Activated naive CD4-positive, alpha-beta T cell treated with anti-CD3 and anti-CD28 coated beads for 36 hours (primary cell): ENCODE measurements around the gene FLVCR1. TPM values are rescaled to one million over a fixed set of nuclear protein-coding genes. Genes with fewer than 3 reads are reported as not detected.

Experiments
- CTCF ChIA-PET: fragments of 350-600 bp; sonication (Branson Sonifier 250); formaldehyde crosslinking; loops from one replicate; lab custom pipeline; 2021; ENCODE audit warnings: antibody characterized with exemption; lab: Charles Lee
- DNase-seq: peaks from one replicate; pipeline ENCODE4 v3.0.0-alpha.2; 2020
- H3K27ac Mint-ChIP-seq: one replicate; pipeline ENCODE4 v1.8.0; 2021; ENCODE audit warnings: mild to moderate bottlenecking, mixed read lengths
- H3K27me3 Mint-ChIP-seq: one replicate; pipeline ENCODE4 v1.8.0; 2021; ENCODE audit warnings: low read depth, mixed read lengths
- H3K36me3 Mint-ChIP-seq: one replicate; pipeline ENCODE4 v1.8.0; 2021; ENCODE audit warnings: low read depth, mixed read lengths
- H3K4me1 Mint-ChIP-seq: one replicate; pipeline ENCODE4 v1.8.0; 2021; ENCODE audit warnings: low read depth, mixed read lengths
- H3K4me3 Mint-ChIP-seq: one replicate; pipeline ENCODE4 v1.8.0; 2021; ENCODE audit warnings: mild to moderate bottlenecking, moderate library complexity, mixed read lengths
- H3K9me3 Mint-ChIP-seq: one replicate; pipeline ENCODE4 v1.8.0; 2021; ENCODE audit warnings: mixed read lengths
- intact Hi-C: fragments of 100-400 bp; cut with micrococcal nuclease; formaldehyde crosslinking; loops from one replicate; pipeline ENCODE4 v1.15.1; 2023
- total RNA-seq, 2 experiments: library from RNA; stranded (reverse); gene quantifications; one replicate each; pipeline ENCODE4 v1.2.3, GENCODE V29; 2021

The FLVCR1 gene
- total RNA-seq, 2 experiments from 2014 or later, result 6.0 to 7.3 TPM

DNA sequence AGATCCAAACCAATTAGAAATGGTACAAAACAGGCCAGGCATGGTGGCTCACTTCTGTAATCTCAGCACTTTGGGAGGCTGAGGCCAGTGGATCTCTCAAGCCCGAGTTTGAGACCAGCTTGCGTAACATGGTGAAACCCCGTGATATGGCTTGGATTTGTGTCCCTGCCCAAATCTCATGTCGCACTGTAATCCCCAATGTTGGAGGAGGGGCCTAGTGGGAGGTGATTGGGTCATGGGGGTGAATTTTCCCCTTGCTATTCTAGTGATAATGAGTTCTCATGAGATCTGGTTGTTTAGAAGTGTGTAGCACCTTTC lies 85.3 kb downstream of the FLVCR1 start:
- Mint-ChIP-seq H3K27me3 (peaks cover 1% of the 10 kb centered on the region), H3K4me3 (no peak overlapping the region), H3K27ac (no peak overlapping the region), H3K36me3 (peaks cover 1% of the 10 kb centered on the region), H3K4me1 (no peaks in the 10 kb centered on the region), H3K9me3 (no peaks in the 10 kb centered on the region)
- intact Hi-C loops, result no loop called here
- CTCF ChIA-PET, result interaction anchor here (0.6 kb wide), 1 partner anchor 465 kb away, joined by 3 read pairs; no protein-coding TSS in a partner anchor
- DNase-seq, result no peak

DNA sequence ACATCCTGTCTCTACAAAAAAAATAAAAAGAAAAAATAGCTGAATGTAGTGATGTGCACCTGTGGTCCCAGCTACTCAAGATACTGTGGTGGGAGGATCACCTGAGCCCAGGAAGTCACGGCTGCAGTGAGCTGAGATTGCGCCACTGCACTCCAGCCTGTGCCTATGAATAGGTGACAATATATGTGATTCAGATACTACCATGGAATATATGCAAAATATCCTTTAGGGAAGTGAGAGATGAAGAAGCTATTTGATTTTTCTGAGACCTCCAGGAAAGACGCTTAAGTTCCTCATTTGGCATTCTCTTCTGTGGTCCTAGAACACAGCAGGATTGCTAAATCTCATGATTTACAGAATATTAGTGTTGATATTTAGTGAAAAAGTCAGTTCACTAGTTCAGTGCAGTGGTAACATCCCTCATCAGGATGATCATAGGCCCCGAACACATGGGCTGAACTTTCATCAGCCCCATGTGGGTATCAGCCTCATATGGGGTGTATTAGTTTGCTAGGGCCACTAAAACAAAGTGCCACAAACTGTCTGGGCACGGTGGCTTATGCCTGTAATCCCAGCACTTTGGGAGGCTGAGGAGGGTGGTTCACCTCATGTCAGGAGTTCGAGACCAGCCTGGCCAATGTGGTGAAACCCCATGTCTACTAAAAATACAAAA lies 86.3 kb downstream of the FLVCR1 start:
- no peak for DNase-seq
- Mint-ChIP-seq H3K4me1 (no peaks in the 10 kb centered on the region), H3K27me3 (peaks cover 10% of the 10 kb centered on the region), H3K4me3 (no peak overlapping the region), H3K9me3 (no peaks in the 10 kb centered on the region), H3K27ac (no peak overlapping the region), H3K36me3 (peaks cover 1% of the 10 kb centered on the region)
- CTCF ChIA-PET, result no interaction called here
- intact Hi-C loops, result no loop called here

DNA sequence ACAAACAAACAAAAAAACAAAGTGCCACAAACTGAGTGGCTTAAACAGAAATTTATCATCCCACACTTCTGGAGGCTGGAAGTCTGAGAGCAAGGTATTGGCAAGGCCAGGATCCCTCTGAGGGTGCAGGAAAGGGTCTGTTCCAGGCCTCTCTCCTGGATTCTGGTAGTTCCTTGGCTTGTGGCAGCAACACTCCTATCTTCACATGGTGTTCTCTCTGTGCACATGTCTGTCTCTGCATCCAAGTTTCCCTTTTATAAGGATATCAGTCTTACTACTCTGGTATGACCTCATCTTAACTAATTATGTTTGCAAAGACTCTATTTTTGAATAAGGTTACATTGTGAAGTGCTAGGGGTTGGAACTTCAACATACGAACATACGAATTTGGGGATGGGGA lies 87.0 kb downstream of the FLVCR1 start:
- H3K27me3 Mint-ChIP-seq, result peaks cover 15% of the 10 kb centered on the region
- CTCF ChIA-PET, result no interaction called here
- H3K4me3 Mint-ChIP-seq, result no peak overlapping the region
- intact Hi-C loops, result no loop called here
- H3K36me3 Mint-ChIP-seq, result peaks cover 1% of the 10 kb centered on the region
- H3K9me3 Mint-ChIP-seq, result no peaks in the 10 kb centered on the region
- H3K27ac Mint-ChIP-seq, result no peak overlapping the region
- DNase-seq, result no peak
- peaks cover under 1% of the 10 kb centered on the region for H3K4me1 Mint-ChIP-seq

DNA sequence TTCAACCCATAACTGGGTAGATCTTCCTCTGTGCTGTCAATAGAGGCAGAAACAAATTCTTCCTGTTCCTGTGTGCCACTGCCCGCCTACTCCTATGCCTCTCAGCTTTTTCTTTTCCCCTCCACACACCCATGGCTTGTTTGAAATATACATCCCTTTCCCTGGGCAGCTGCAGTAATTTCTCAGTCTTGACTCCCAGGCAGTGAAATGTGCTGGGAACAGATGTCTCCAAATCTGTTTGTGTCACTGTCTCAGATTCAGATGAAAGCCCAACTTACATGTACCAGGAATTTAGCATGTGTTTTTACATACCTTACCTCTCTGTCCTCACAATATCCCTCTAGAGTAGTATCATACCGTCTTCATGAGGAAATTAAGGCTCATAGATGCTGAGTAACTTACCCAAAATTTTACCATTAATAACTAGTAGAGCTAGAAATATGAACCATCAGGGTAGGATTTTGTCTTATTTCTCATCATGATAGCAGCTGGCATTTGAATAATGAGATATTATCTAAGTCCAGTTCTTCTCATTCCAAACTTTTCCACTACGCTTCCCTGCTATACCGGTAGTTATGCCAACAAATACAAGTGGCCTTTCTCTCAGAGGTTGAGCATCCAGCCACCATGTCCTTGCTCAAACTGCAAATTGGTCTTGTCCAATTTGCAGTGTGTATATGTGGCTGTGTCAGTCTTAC lies 87.5 kb downstream of the FLVCR1 start:
- no peak for DNase-seq
- peaks cover 19% of the 10 kb centered on the region for H3K27me3 Mint-ChIP-seq
- H3K4me1 Mint-ChIP-seq, result peaks cover 2% of the 10 kb centered on the region
- H3K27ac Mint-ChIP-seq, result no peak overlapping the region
- no peak overlapping the region for H3K4me3 Mint-ChIP-seq
- CTCF ChIA-PET, result interaction anchor here (0.6 to 1.0 kb wide), 2 partner anchors 22 to 951 kb away, joined by 3 read pairs; no protein-coding TSS in a partner anchor
- no peaks in the 10 kb centered on the region for H3K36me3 Mint-ChIP-seq
- no peaks in the 10 kb centered on the region for H3K9me3 Mint-ChIP-seq
- intact Hi-C loops, result no loop called here

DNA sequence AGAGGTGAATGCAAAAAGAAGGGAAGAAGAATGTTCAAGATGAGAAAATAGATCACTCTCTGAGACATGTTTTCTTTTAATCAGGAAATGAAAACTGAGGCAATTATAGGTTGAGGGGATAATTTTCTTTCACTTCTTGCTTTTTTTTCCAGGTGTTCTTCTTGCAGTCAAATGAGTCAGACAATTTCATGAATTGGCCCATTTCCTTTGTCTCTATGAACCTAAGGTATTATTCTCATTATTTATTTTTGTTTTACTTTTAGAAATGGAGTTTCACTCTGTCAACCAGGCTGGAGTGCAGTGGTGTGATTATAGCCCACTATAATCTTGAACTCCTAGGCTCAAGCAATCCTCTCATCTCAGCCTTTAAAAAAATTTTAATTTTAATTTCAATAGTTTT lies 88.8 kb downstream of the FLVCR1 start:
- no peaks in the 10 kb centered on the region for H3K9me3 Mint-ChIP-seq
- H3K27me3 Mint-ChIP-seq, result peaks cover 25% of the 10 kb centered on the region
- peaks cover 5% of the 10 kb centered on the region for H3K4me1 Mint-ChIP-seq
- CTCF ChIA-PET, result interaction anchor here (0.7 kb wide), 1 partner anchor 75 kb away, joined by 3 read pairs; no protein-coding TSS in a partner anchor
- H3K4me3 Mint-ChIP-seq, result no peak overlapping the region
- H3K36me3 Mint-ChIP-seq, result no peaks in the 10 kb centered on the region
- no peak for DNase-seq
- intact Hi-C loops, result no loop called here
- no peak overlapping the region for H3K27ac Mint-ChIP-seq

Other genes with a start within 250 kb of the FLVCR1 start
- gene ATF3, start 249.5 kb upstream of the FLVCR1 start, total RNA-seq, result 10 to 100 TPM; 67.4 to 67.7 TPM
- 10 to 100 TPM; 26.7 to 27.1 TPM for gene BATF3, start 158.4 kb upstream of the FLVCR1 start, total RNA-seq
- 10 to 100 TPM; 21.2 to 23.7 TPM for gene NSL1, start 66.5 kb upstream of the FLVCR1 start, total RNA-seq
- 10 to 100 TPM; 14.9 to 16.9 TPM for gene TATDN3, start 66.4 kb upstream of the FLVCR1 start, total RNA-seq
- gene SPATA45, start 10.6 kb upstream of the FLVCR1 start, total RNA-seq, result not detected
- 1 to 10 TPM in 1 of 2 experiments, under 1 TPM in 1; 0.38 to 1.2 TPM for gene VASH2, start 92.3 kb downstream of the FLVCR1 start, total RNA-seq
- gene ANGEL2, start 157.6 kb downstream of the FLVCR1 start, total RNA-seq, result 10 to 100 TPM; 39.5 to 42.9 TPM
- 1 to 10 TPM; 5.4 to 6.1 TPM for gene RPS6KC1, start 193.0 kb downstream of the FLVCR1 start, total RNA-seq